SK-N-SH (cell line): ENCODE measurements around the gene FMNL2.

Source experiments
- CTCF ChIP-seq: fragments of 200-600 bp; sonication (generic); IDR thresholded peaks from 2 replicates; pipeline ENCODE4 v1.6.1; 2017; ENCODE audit warnings: antibody characterized with exemption, mild to moderate bottlenecking, moderate library complexity
- EZH2phosphoT487 ChIP-seq: fragments of 200-600 bp; sonication (generic); IDR thresholded peaks from 2 replicates; pipeline ENCODE4 v1.6.1; 2017; ENCODE audit warnings: low read depth, mixed run types, mild to moderate bottlenecking, antibody characterized with exemption, moderate library complexity, borderline replicate concordance
- GABPA ChIP-seq: IDR thresholded peaks from 2 replicates; pipeline ENCODE4 v1.4.0; 2012; ENCODE audit warnings: low read depth, mild to moderate bottlenecking
- JUND ChIP-seq: IDR thresholded peaks from 2 replicates; pipeline ENCODE4 v1.4.0; 2012
- NFIC ChIP-seq: IDR thresholded peaks from 2 replicates; pipeline ENCODE4 v1.4.0; 2012; ENCODE audit warnings: borderline replicate concordance
- POLR2AphosphoS5 ChIP-seq: IDR thresholded peaks from 2 replicates; pipeline ENCODE4 v1.6.1; 2012; ENCODE audit warnings: low read depth, low read length
- SIN3A ChIP-seq: IDR thresholded peaks from 2 replicates; pipeline ENCODE4 v1.6.1; 2012; ENCODE audit warnings: low read depth, mild to moderate bottlenecking, low read length, moderate library complexity, borderline replicate concordance
- TAF1 ChIP-seq: IDR thresholded peaks from 2 replicates; pipeline ENCODE4 v1.6.1; 2012; ENCODE audit warnings: low read depth, mild to moderate bottlenecking, low read length, moderate library complexity, borderline replicate concordance
- TCF12 ChIP-seq: IDR thresholded peaks from 2 replicates; pipeline ENCODE4 v1.4.0; 2012
- YY1 ChIP-seq: IDR thresholded peaks from 2 replicates; pipeline ENCODE4 v1.4.0; 2012; ENCODE audit warnings: low read depth, mild to moderate bottlenecking
- TF ChIP-seq, protein P1 (sequence below): IDR thresholded peaks from 2 replicates; pipeline ENCODE4 v1.4.0; 2012; ENCODE audit warnings: low read depth
- TF ChIP-seq, protein P2 (sequence below): IDR thresholded peaks from 2 replicates; pipeline ENCODE4 v1.4.0; 2012; ENCODE audit warnings: low read depth, borderline replicate concordance
- TF ChIP-seq, protein P3 (sequence below): fragments of 150-350 bp; IDR thresholded peaks from 2 replicates; pipeline ENCODE4 v1.6.1; 2016; ENCODE audit warnings: mild to moderate bottlenecking, low read depth, low read length

GRCh38 chr2:152627351-152627957, 292.5 kb downstream of the FMNL2 start:
- no peak for TF ChIP-seq NFIC
- TF ChIP-seq CTCF = peak; percentile 84
- no peak for TF ChIP-seq TCF12
- TF ChIP-seq, protein P1, sequence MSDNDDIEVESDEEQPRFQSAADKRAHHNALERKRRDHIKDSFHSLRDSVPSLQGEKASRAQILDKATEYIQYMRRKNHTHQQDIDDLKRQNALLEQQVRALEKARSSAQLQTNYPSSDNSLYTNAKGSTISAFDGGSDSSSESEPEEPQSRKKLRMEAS = no peak
- TF ChIP-seq EZH2phosphoT487 = no peak
- TF ChIP-seq POLR2AphosphoS5 = no peak
- TF ChIP-seq, protein P2, sequence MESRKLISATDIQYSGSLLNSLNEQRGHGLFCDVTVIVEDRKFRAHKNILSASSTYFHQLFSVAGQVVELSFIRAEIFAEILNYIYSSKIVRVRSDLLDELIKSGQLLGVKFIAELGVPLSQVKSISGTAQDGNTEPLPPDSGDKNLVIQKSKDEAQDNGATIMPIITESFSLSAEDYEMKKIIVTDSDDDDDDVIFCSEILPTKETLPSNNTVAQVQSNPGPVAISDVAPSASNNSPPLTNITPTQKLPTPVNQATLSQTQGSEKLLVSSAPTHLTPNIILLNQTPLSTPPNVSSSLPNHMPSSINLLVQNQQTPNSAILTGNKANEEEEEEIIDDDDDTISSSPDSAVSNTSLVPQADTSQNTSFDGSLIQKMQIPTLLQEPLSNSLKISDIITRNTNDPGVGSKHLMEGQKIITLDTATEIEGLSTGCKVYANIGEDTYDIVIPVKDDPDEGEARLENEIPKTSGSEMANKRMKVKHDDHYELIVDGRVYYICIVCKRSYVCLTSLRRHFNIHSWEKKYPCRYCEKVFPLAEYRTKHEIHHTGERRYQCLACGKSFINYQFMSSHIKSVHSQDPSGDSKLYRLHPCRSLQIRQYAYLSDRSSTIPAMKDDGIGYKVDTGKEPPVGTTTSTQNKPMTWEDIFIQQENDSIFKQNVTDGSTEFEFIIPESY = no peak
- TF ChIP-seq JUND = no peak
- no peak for TF ChIP-seq TAF1
- TF ChIP-seq YY1 = no peak
- TF ChIP-seq, protein P3, sequence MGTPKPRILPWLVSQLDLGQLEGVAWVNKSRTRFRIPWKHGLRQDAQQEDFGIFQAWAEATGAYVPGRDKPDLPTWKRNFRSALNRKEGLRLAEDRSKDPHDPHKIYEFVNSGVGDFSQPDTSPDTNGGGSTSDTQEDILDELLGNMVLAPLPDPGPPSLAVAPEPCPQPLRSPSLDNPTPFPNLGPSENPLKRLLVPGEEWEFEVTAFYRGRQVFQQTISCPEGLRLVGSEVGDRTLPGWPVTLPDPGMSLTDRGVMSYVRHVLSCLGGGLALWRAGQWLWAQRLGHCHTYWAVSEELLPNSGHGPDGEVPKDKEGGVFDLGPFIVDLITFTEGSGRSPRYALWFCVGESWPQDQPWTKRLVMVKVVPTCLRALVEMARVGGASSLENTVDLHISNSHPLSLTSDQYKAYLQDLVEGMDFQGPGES = no peak
- TF ChIP-seq GABPA = no peak
- no peak for TF ChIP-seq SIN3A
